OCI-LY7 (cell line): ENCODE measurements around the gene RARG.

Experiments
- CTCF ChIP-seq: fragments of 200-600 bp; sonication (generic); conservative IDR thresholded peaks from 2 replicates; pipeline ENCODE4 v1.5.1; 2014; ENCODE audit warnings: mild to moderate bottlenecking, antibody characterized with exemption, low read length, moderate library complexity, mixed read lengths
- EZH2phosphoT487 ChIP-seq: fragments of 200-600 bp; sonication (generic); IDR thresholded peaks from 2 replicates; pipeline ENCODE4 v1.6.1; 2018; ENCODE audit warnings: low read depth, borderline replicate concordance, mild to moderate bottlenecking, mixed run types, antibody characterized with exemption, low read length, moderate library complexity, mixed read lengths

GRCh38 chr12:53236443-53237111, 4.6 kb upstream of the RARG start:
- TF ChIP-seq CTCF = no peak
- no peak for TF ChIP-seq EZH2phosphoT487
